HepG2 (cell line): ENCODE data around the gene PML. TPM values are rescaled to one million over a fixed set of nuclear protein-coding genes. Genes with fewer than 3 reads are reported as not detected.

Source experiments
- ARID3A ChIP-seq: IDR thresholded peaks from 2 replicates; pipeline ENCODE4 v1.6.1; 2012; ENCODE audit warnings: low read depth, low read length, improper control_type of control experiment
- CREB1 ChIP-seq, 2 experiments: fragments of 450-650 bp in 1 of 2; IDR thresholded peaks; 2 replicates each; pipeline ENCODE4 v1.6.1; 2016 to 2017; ENCODE audit warnings: control low read depth in 1 of 2, mild to moderate bottlenecking in 1 of 2, missing compliant biosample characterization in 1 of 2, missing genetic modification characterization in 1 of 2
- DMAP1 ChIP-seq: IDR thresholded peaks from 2 replicates; pipeline ENCODE4 v1.6.1; 2016
- KDM4B ChIP-seq: sonication (generic); formaldehyde crosslinking; IDR thresholded peaks from 2 replicates; pipeline ENCODE4 v1.4.0; 2020; ENCODE audit warnings: missing genetic modification reagents
- SAP130 ChIP-seq: IDR thresholded peaks from 2 replicates; pipeline ENCODE4 v1.6.1; 2016; ENCODE audit warnings: low read depth
- SKIL ChIP-seq: sonication (generic); formaldehyde crosslinking; IDR thresholded peaks from 2 replicates; pipeline ENCODE4 v1.8.0; 2022; ENCODE audit warnings: missing genetic modification reagents, mild to moderate bottlenecking, moderate library complexity, borderline replicate concordance
- SOX13 ChIP-seq, 3 experiments: fragments of 450-650 bp in 1 of 3; sonication (generic) in 1 of 3; formaldehyde crosslinking in 1 of 3; IDR thresholded peaks in 2 of 3; conservative IDR thresholded peaks in 1 of 3; 2 replicates each; pipeline versions ENCODE4 v1.5.0 to v1.6.1; 2016 to 2020; ENCODE audit warnings: antibody characterized with exemption in 1 of 3, mild to moderate bottlenecking in 1 of 3, missing compliant biosample characterization in 1 of 3, missing genetic modification reagents in 1 of 3, moderate library complexity in 1 of 3
- YEATS2 ChIP-seq: sonication (generic); formaldehyde crosslinking; IDR thresholded peaks from 2 replicates; pipeline ENCODE4 v1.4.0; 2020; ENCODE audit warnings: missing genetic modification reagents, borderline replicate concordance
- ZC3H4 ChIP-seq: sonication (generic); formaldehyde crosslinking; IDR thresholded peaks from 2 replicates; pipeline ENCODE4 v1.4.0; 2020; ENCODE audit warnings: missing genetic modification reagents, borderline replicate concordance
- ZNF281 ChIP-seq: sonication (generic); formaldehyde crosslinking; IDR thresholded peaks from 2 replicates; pipeline ENCODE4 v1.4.0; 2020; ENCODE audit warnings: missing genetic modification reagents, borderline replicate concordance
- polyA plus RNA-seq, 8 experiments: library from polyadenylated mRNA; depleted of rRNA in 3 of 8; stranded (reverse) in 7 of 8; unstranded in 1 of 8; fragments of >200 nt; fragmentation: Illumina TruSeq in 4 of 8; extraction: Trizol in 4 of 8; gene quantifications; 2 replicates each; pipeline versions ENCODE4 v1.2.1 to v1.2.3, GENCODE V29; 2011 to 2016; ENCODE audit warnings: low read depth in 4 of 8, missing spikeins in 1 of 8, mixed read lengths in 1 of 8; ENCODE audit not compliant: insufficient read depth in 1 of 8
- total RNA-seq, 5 experiments: library from RNA; depleted of rRNA; stranded (reverse); fragments of >200 nt; fragmentation: Illumina TruSeq; extraction: Trizol; gene quantifications; 2 replicates each; pipeline ENCODE4 v1.2.3, GENCODE V29; 2016; ENCODE audit warnings: low read depth in 1 of 5
- TF ChIP-seq, protein P1 (sequence below): sonication (generic); formaldehyde crosslinking; IDR thresholded peaks from 2 replicates; pipeline ENCODE4 v1.4.0; 2020; ENCODE audit warnings: mild to moderate bottlenecking, missing genetic modification reagents
- TF ChIP-seq, protein P2 (sequence below): sonication (generic); formaldehyde crosslinking; IDR thresholded peaks from 2 replicates; pipeline ENCODE4 v1.8.1; 2023; ENCODE audit warnings: missing genetic modification reagents, inconsistent platforms, borderline replicate concordance

Gene PML
- total and polyA plus RNA-seq, 2 of the 13 experiments (the other 11 are each of a cell fraction or from before 2014, with no cell fraction given), result 2.9 to 3.9 TPM

GRCh38 chr15:73950831-73951561, 43.5 kb upstream of the PML start (continued):
- TF ChIP-seq SOX13 (IDR thresholded peaks at IDR 0.05) (no peak), SOX13 (CRISPR knock-in tag; conservative IDR thresholded peaks at IDR 0.05 in 1 of 2, IDR thresholded peaks at IDR 0.05 in 1 of 2) (0 out of 4 replicates have a peak, but pooled peaks of 1 of the 2 experiments have one; percentile 14), SAP130 (CRISPR knock-in tag) (peak; percentile 40; the same call in 1 of the 2 replicates), CREB1 (IDR thresholded peaks at IDR 0.05) (no peak), CREB1 (CRISPR knock-in tag; IDR thresholded peaks at IDR 0.05) (no peak), ARID3A (no peak), YEATS2 (peak; percentile 58; the same call in 1 of the 2 replicates), ZC3H4 (CRISPR knock-in tag) (no peak), KDM4B (no peak), ZNF281 (0 out of 2 replicates have a peak, but pooled peaks have one; percentile 30), DMAP1 (CRISPR knock-in tag) (no peak), SKIL (CRISPR knock-in tag) (no peak)
- TF ChIP-seq, protein P1, sequence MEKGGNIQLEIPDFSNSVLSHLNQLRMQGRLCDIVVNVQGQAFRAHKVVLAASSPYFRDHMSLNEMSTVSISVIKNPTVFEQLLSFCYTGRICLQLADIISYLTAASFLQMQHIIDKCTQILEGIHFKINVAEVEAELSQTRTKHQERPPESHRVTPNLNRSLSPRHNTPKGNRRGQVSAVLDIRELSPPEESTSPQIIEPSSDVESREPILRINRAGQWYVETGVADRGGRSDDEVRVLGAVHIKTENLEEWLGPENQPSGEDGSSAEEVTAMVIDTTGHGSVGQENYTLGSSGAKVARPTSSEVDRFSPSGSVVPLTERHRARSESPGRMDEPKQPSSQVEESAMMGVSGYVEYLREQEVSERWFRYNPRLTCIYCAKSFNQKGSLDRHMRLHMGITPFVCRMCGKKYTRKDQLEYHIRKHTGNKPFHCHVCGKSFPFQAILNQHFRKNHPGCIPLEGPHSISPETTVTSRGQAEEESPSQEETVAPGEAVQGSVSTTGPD (CRISPR knock-in tag), result no peak
- TF ChIP-seq, protein P2, sequence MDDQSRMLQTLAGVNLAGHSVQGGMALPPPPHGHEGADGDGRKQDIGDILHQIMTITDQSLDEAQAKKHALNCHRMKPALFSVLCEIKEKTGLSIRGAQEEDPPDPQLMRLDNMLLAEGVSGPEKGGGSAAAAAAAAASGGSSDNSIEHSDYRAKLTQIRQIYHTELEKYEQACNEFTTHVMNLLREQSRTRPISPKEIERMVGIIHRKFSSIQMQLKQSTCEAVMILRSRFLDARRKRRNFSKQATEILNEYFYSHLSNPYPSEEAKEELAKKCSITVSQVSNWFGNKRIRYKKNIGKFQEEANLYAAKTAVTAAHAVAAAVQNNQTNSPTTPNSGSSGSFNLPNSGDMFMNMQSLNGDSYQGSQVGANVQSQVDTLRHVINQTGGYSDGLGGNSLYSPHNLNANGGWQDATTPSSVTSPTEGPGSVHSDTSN (CRISPR knock-in tag), result no peak
